ENCODE measurements around the gene PAK4.

GRCh38 chr19:39104186-39104596, 21.4 kb upstream of the PAK4 start:
- no peak for TF ChIP-seq EP300 (IDR thresholded peaks at IDR 0.05; ENCODE audit: borderline replicate concordance)
- TF ChIP-seq, protein P1, sequence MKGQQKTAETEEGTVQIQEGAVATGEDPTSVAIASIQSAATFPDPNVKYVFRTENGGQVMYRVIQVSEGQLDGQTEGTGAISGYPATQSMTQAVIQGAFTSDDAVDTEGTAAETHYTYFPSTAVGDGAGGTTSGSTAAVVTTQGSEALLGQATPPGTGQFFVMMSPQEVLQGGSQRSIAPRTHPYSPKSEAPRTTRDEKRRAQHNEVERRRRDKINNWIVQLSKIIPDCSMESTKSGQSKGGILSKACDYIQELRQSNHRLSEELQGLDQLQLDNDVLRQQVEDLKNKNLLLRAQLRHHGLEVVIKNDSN (IDR thresholded peaks at IDR 0.05), result no peak
- no peak for TF ChIP-seq REST (IDR thresholded peaks at IDR 0.05; ENCODE audit: low read depth)
- no peak for TF ChIP-seq TAF1 (IDR thresholded peaks at IDR 0.05; ENCODE audit: low read depth)
- no peak for TF ChIP-seq ZBTB7A (IDR thresholded peaks at IDR 0.05; ENCODE audit: low read depth)
- TF ChIP-seq, protein P2, sequence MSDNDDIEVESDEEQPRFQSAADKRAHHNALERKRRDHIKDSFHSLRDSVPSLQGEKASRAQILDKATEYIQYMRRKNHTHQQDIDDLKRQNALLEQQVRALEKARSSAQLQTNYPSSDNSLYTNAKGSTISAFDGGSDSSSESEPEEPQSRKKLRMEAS (IDR thresholded peaks at IDR 0.05), result no peak
- no peak for TF ChIP-seq CEBPB (IDR thresholded peaks at IDR 0.05)
